CD14-positive monocyte (primary cell): ENCODE data around the gene SULF2. TPM values are rescaled to one million over a fixed set of nuclear protein-coding genes. Genes with fewer than 3 reads are reported as not detected.
A peak's percentile ranks its signal among the peaks of the same experiment; 100 is the strongest.

Experiments used
- DNase-seq, 3 donors: peaks; one replicate each; pipeline ENCODE4 v3.0.0-alpha.2; 2011 to 2022
- H2AFZ ChIP-seq: 2 replicates; pipeline ENCODE4 v1.6.0; 2012; ENCODE audit warnings: mild to moderate bottlenecking, low read depth, low read length, inconsistent platforms; ENCODE audit not compliant: insufficient read depth, poor library complexity, severe bottlenecking
- H3K27ac ChIP-seq, 2 donors: 1 replicate in 1 of 2; 2 replicates in 1 of 2; pipeline ENCODE4 v1.5.1; 2012 to 2013; ENCODE audit warnings: low read length in 2 of 2, control low read depth in 1 of 2, inconsistent platforms in 1 of 2, low read depth in 1 of 2, mild to moderate bottlenecking in 1 of 2
- H3K27me3 ChIP-seq, 2 donors: one replicate each; pipeline versions ENCODE4 v1.6.0 to v1.6.1; 2011 to 2013; ENCODE audit warnings: low read length in 2 of 2; ENCODE audit not compliant: control insufficient read depth in 2 of 2, insufficient read depth in 2 of 2
- H3K36me3 ChIP-seq, 2 donors: replicated peaks in 1 of 2; 1 replicate in 1 of 2; 2 replicates in 1 of 2; pipeline versions ENCODE4 v1.5.1 to v1.6.1; 2012 to 2013; ENCODE audit warnings: low read length in 2 of 2, control low read depth in 1 of 2, inconsistent platforms in 1 of 2, mild to moderate bottlenecking in 1 of 2; ENCODE audit not compliant: insufficient read depth in 2 of 2, control insufficient read depth in 1 of 2
- H3K4me1 ChIP-seq, 2 donors: 1 replicate in 1 of 2; 2 replicates in 1 of 2; pipeline versions ENCODE4 v1.5.1 to v1.6.1; 2012 to 2013; ENCODE audit warnings: low read length in 2 of 2, control low read depth in 1 of 2, inconsistent platforms in 1 of 2, mild to moderate bottlenecking in 1 of 2, moderate library complexity in 1 of 2; ENCODE audit not compliant: insufficient read depth in 2 of 2, control insufficient read depth in 1 of 2
- H3K4me2 ChIP-seq: replicated peaks from 2 replicates; pipeline ENCODE3; 2012; ENCODE audit warnings: low read length, moderate library complexity, mild to moderate bottlenecking; ENCODE audit not compliant: poor library complexity, severe bottlenecking; ENCODE audit errors: extremely low read depth
- H3K4me3 ChIP-seq, 3 experiments: fragments of 200-600 bp in 1 of 3; sonication (generic) in 1 of 3; replicated peaks in 1 of 3; 1 replicate in 2 of 3; 2 replicates in 1 of 3; pipeline ENCODE4 v1.5.1; 2011 to 2013; ENCODE audit warnings: low read length in 3 of 3, mild to moderate bottlenecking in 3 of 3, control low read depth in 2 of 3, low read depth in 2 of 3, inconsistent platforms in 1 of 3, moderate library complexity in 1 of 3
- H3K79me2 ChIP-seq: 2 replicates; pipeline ENCODE4 v1.6.0; 2012; ENCODE audit warnings: mild to moderate bottlenecking, control low read depth, inconsistent platforms, low read length, moderate library complexity; ENCODE audit not compliant: insufficient read depth
- H3K9ac ChIP-seq: 2 replicates; pipeline ENCODE4 v1.6.0; 2017; ENCODE audit warnings: low read length, mild to moderate bottlenecking; ENCODE audit not compliant: insufficient read depth, poor library complexity, severe bottlenecking
- H3K9me3 ChIP-seq, 2 donors: replicated peaks in 1 of 2; 1 replicate in 1 of 2; 2 replicates in 1 of 2; pipeline versions ENCODE4 v1.5.1 to v1.6.1; 2012 to 2013; ENCODE audit warnings: low read length in 2 of 2, control low read depth in 1 of 2; ENCODE audit not compliant: control insufficient read depth in 1 of 2, insufficient read depth in 1 of 2
- H4K20me1 ChIP-seq: 2 replicates; pipeline ENCODE4 v1.6.0; 2012; ENCODE audit warnings: mild to moderate bottlenecking, low read length, control low read depth, moderate library complexity; ENCODE audit not compliant: insufficient read depth
- H3K27ac Mint-ChIP-seq, 7 donors: one replicate each; pipeline ENCODE4 v1.8.0; 2020; ENCODE audit warnings: mild to moderate bottlenecking in 7 of 7, mixed read lengths in 7 of 7, moderate library complexity in 6 of 7, inconsistent platforms in 2 of 7
- H3K27me3 Mint-ChIP-seq, 3 donors: one replicate each; pipeline ENCODE4 v1.8.0; 2021 to 2022; ENCODE audit warnings: low read depth in 3 of 3, mild to moderate bottlenecking in 3 of 3, mixed read lengths in 3 of 3, moderate library complexity in 3 of 3, inconsistent platforms in 1 of 3
- H3K36me3 Mint-ChIP-seq, 2 donors: one replicate each; pipeline ENCODE4 v1.8.0; 2020; ENCODE audit warnings: mixed read lengths in 2 of 2, inconsistent platforms in 1 of 2, mild to moderate bottlenecking in 1 of 2
- H3K4me1 Mint-ChIP-seq: one replicate; pipeline ENCODE4 v1.8.0; 2020; ENCODE audit warnings: mild to moderate bottlenecking, mixed read lengths
- H3K4me3 Mint-ChIP-seq, 2 donors: one replicate each; pipeline ENCODE4 v1.8.0; 2020; ENCODE audit warnings: mild to moderate bottlenecking in 2 of 2, mixed read lengths in 2 of 2, moderate library complexity in 1 of 2
- H3K9me3 Mint-ChIP-seq, 7 donors: one replicate each; pipeline ENCODE4 v1.8.0; 2020 to 2022; ENCODE audit warnings: mixed read lengths in 7 of 7, mild to moderate bottlenecking in 6 of 7, moderate library complexity in 6 of 7, inconsistent platforms in 2 of 7
- WGBS: methylation state at CpG from one replicate; pipeline ENCODE4 v1.1.5; 2013; ENCODE audit warnings: missing lambda C conversion rate; ENCODE audit not compliant: insufficient coverage; 5-methylcytosine and 5-hydroxymethylcytosine counted together
- intact Hi-C, 2 donors: fragments of 100-400 bp; cut with micrococcal nuclease; formaldehyde crosslinking; loops; one replicate each; pipeline versions ENCODE4 v1.15.0 to v1.15.1; 2023
- polyA plus RNA-seq, 3 donors: library from polyadenylated mRNA; depleted of rRNA in 1 of 3; unstranded in 2 of 3; stranded (reverse) in 1 of 3; fragments of 300-500 nt in 2 of 3; fragments of >200 nt in 1 of 3; fragmentation: Illumina TruSeq in 2 of 3; gene quantifications; 1 replicate in 2 of 3; 2 replicates in 1 of 3; pipeline ENCODE4 v1.2.3, GENCODE V29; 2012 to 2021
- TF ChIP-seq, protein P1 (sequence below): fragments of 200-600 bp; IDR thresholded peaks from one replicate; pipeline ENCODE4 v1.8.0; 2022; ENCODE audit warnings: antibody characterized with exemption, mild to moderate bottlenecking

Gene SULF2
- polyA plus RNA-seq, 3 donors = 60.3 to 156 (median 75.5) TPM

- peak overlapping the region in 1 of 7 donors; percentile 5 for H3K27ac Mint-ChIP-seq
- H3K9ac ChIP-seq = no peak overlapping the region
- peaks cover 41% of the 10 kb centered on the region for H3K4me1 Mint-ChIP-seq
- H3K4me1 ChIP-seq = peaks cover 19 to 40% of the 10 kb centered on the region in 2 donors
- peaks cover 92 to 98% of the 10 kb centered on the region in 2 donors for H3K36me3 Mint-ChIP-seq
- H2AFZ ChIP-seq = no peak overlapping the region
- H3K27me3 ChIP-seq = no peaks in the 10 kb centered on the region
- H4K20me1 ChIP-seq = peaks cover 74% of the 10 kb centered on the region
- intact Hi-C loops = no loop called here
- H3K79me2 ChIP-seq = peaks cover 43% of the 10 kb centered on the region
- H3K27me3 Mint-ChIP-seq = peaks cover 0 to 3% (median 0%) of the 10 kb centered on the region in 3 donors
- H3K9me3 Mint-ChIP-seq = peaks cover 0 to 3% (median 0%) of the 10 kb centered on the region in 7 donors
- H3K36me3 ChIP-seq = peaks cover 55 to 87% of the 10 kb centered on the region in 2 donors
- H3K9me3 ChIP-seq = no peaks in the 10 kb centered on the region
- WGBS = 91% methylated on average over 8 of the region's 14 CpGs
- TF ChIP-seq, protein P1, sequence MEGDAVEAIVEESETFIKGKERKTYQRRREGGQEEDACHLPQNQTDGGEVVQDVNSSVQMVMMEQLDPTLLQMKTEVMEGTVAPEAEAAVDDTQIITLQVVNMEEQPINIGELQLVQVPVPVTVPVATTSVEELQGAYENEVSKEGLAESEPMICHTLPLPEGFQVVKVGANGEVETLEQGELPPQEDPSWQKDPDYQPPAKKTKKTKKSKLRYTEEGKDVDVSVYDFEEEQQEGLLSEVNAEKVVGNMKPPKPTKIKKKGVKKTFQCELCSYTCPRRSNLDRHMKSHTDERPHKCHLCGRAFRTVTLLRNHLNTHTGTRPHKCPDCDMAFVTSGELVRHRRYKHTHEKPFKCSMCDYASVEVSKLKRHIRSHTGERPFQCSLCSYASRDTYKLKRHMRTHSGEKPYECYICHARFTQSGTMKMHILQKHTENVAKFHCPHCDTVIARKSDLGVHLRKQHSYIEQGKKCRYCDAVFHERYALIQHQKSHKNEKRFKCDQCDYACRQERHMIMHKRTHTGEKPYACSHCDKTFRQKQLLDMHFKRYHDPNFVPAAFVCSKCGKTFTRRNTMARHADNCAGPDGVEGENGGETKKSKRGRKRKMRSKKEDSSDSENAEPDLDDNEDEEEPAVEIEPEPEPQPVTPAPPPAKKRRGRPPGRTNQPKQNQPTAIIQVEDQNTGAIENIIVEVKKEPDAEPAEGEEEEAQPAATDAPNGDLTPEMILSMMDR = no peak
- no peak for DNase-seq
- H3K4me3 Mint-ChIP-seq = no peak overlapping the region
- no peak overlapping the region for H3K4me2 ChIP-seq
- no peak overlapping the region for H3K27ac ChIP-seq
- H3K4me3 ChIP-seq = no peak overlapping the region
These were observed 31.5 kb downstream of the SULF2 start for GRCh38 chr20:47753576-47754387.

DNA sequence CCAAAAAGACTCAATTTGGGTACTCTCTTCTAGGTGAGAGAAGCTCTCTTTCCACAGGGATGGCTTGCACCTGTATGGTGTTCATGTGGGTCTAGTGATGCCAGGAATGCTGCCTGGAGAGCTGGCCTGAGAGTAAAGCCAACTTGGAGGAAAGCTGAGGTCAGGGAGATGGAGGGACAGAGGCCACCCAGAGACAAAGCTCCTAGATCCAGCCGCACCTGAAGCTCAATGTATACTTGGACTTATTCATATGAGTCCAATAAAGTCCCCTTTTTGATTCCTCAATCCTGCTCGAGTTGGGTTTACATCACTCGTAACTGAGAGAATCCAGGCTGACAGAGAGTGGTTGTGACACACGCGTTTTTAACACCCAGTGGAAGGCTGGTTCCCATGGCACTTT, 33.8 kb downstream of the SULF2 start:
- DNase-seq = no peak
- peaks cover 50% of the 10 kb centered on the region for H3K79me2 ChIP-seq
- peak overlapping the region in 4 of 7 donors; percentile 17 to 94 (median 53) for H3K27ac Mint-ChIP-seq
- WGBS = 61% methylated on average over 3 of the region's 5 CpGs
- TF ChIP-seq, protein P1 = no peak
- peaks cover 0 to 2% (median 0%) of the 10 kb centered on the region in 3 donors for H3K27me3 Mint-ChIP-seq
- intact Hi-C loops = no loop called here
- H2AFZ ChIP-seq = no peak overlapping the region
- H3K27ac ChIP-seq = no peak overlapping the region
- peaks cover 40 to 55% of the 10 kb centered on the region in 2 donors for H3K4me1 ChIP-seq
- H3K9me3 ChIP-seq = no peaks in the 10 kb centered on the region
- H3K4me2 ChIP-seq = no peak overlapping the region
- peaks cover 52% of the 10 kb centered on the region for H3K4me1 Mint-ChIP-seq
- no peak overlapping the region for H3K4me3 ChIP-seq
- H3K27me3 ChIP-seq = no peaks in the 10 kb centered on the region
- peaks cover 0 to 3% (median 0%) of the 10 kb centered on the region in 7 donors for H3K9me3 Mint-ChIP-seq
- H3K36me3 ChIP-seq = peaks cover 45 to 67% of the 10 kb centered on the region in 2 donors
- peaks cover 87 to 91% of the 10 kb centered on the region in 2 donors for H3K36me3 Mint-ChIP-seq
- H3K4me3 Mint-ChIP-seq = no peak overlapping the region
- no peak overlapping the region for H3K9ac ChIP-seq
- H4K20me1 ChIP-seq = peaks cover 51% of the 10 kb centered on the region
